GM19351 (cell line): ENCODE measurements around the gene ADTRP.
"Not testable (repeated sequence)": the region's sequence is repeated elsewhere in the genome, so short reads cannot be mapped to it uniquely, and the experiment has no call there.

Source experiments
- ATAC-seq: cut with Tn5 transposase; IDR thresholded peaks from one replicate; pipeline ENCODE4 v1.9.1; 2021; ENCODE audit warnings: mild to moderate bottlenecking, moderate library complexity; ENCODE audit not compliant: unreplicated experiment

The ADTRP gene

DNA sequence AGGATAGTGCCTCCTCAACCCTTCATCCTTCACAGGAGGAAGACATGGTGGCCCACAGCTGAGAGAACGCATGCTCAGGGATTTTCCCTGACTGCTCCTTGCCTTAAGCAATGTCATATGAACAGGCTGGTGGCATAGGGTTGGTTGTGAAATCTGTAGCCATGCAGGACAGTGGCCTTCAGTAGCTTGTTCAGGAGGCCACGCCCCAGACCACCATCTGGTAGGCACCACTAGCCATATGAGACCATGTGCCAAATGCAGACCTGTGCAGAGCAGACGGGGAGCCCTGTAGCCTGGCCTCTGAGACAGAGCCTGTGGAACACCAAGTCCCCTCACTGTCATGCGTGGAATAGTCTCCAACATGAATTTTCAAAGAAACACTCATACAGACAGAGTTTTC is 76.5 kb downstream of the ADTRP start:
- no peak for ATAC-seq

DNA sequence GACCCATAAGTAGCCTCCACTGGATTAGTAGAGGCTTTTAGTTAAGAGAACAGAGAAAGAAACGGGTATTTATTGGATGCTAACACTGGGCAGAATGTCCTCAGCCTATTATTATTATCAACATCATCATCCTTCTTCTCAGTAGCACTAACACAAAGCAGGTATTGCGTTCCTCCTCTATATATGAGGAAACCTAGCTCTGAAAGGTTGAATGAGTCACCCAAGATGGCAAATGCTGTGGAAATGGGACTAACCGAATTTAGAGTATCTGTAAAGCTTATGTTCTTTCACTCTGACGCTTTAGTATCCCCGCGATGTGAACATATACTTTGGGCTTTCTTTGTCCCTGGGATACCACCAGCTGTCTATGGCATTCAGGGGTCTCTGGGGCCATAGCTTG is 77.0 kb downstream of the ADTRP start:
- no peak for ATAC-seq

DNA sequence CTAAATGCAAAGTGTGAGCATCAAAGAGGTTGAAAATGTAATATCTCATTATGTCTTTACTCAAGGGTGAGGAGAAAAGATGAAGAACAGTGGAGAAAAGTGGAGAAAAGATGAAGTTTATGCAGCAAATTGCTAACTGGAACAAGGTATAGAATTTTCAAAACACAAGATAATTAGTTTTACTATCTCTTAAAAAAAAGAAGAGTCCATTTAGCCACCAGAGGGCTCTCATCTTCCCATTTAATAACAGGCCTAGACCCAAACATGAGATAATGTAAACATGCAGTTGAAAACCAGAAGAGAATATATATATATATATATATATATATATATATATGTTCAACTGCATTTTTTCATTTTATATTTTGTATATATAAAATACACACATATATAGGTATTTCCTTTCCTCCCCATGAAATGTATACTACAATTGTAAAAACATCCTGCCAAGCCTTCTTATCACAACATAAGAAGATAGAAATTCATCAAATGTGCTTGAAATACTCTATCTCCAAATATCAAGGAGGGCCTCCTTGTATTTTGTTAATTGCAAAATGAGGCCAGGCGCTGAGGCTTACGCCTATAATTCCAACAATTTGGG is 78.4 kb downstream of the ADTRP start:
- no peak for ATAC-seq

DNA sequence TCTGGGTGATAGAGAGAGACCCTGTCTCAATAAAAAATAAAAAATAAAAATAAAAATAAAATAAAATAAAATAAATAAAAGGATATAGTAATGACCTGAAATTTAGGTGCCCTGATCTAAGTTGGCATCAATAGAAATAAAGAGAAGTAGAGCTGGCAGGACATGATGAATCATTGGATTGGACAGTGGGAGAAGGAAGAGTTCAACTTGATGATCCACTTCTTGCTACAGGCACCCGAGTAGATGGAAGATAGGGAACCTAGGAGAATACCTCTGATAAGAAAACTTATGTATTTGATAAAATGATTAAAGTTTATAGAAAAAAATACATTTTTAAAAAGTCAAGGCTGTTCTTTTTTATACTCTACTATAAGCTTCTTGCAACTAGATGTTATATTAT is 79.0 kb downstream of the ADTRP start:
- no peak for ATAC-seq

DNA sequence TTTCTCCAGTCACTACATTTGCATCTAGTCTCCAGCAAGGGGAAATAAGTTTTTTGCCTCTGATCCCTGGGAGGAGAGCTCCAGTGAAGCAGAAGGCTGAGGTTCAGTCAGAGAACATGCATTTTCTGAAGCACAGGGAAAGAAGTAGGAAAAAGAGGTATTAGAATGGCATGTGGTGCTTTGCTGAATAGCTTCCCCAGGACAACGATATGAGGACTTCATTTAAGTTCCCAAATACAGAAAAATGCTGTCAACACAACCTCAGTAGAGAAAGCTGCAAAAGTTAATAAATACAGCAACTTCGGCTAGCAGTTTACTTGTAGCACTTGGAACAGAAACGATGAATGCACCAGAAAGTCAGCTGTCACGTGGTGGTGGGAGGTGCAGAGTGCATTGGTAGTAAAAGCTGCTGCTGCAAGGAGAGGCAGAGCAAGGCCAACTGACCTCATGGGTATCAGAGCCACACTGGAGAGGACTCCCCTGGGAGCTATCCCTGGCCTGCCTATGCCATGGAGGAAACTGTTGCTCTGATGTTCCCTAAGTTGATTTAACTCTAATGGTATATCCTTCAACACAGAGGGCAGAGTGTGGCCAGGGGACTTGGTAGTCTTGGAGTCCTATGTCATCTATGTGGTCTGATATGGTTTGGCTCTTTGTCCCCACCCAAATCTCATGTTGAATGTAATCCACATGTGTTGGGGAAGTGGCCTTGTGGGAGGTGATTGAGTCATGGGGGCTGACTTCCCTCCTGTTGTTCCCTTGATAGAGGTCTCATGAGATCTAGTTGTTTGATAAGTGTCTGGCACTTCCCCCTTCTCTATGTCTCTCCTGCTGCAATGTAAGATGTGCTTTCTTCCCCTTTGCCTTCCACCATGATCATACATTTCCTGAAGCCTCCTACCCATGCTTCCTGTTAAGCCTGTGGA is 85.9 kb downstream of the ADTRP start:
- ATAC-seq, result no peak

DNA sequence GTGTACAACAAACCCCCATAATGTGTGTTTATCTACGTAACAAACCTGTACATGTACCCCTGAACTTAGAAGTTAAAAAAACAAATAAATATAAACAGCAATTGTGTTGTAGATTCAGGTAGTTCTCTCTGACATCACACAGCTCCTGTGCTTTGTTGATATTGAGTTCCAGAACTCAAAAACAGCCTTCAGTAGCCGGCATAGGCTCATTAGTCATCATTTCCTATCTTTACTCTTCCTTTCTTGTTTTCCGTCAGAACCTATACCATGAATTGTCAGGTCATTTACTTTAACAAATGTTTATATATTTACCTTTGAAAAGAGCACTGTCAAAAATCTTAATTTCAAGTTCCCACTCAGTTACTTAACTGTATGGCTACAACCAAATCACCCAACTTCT is 88.8 kb downstream of the ADTRP start:
- no peak for ATAC-seq

DNA sequence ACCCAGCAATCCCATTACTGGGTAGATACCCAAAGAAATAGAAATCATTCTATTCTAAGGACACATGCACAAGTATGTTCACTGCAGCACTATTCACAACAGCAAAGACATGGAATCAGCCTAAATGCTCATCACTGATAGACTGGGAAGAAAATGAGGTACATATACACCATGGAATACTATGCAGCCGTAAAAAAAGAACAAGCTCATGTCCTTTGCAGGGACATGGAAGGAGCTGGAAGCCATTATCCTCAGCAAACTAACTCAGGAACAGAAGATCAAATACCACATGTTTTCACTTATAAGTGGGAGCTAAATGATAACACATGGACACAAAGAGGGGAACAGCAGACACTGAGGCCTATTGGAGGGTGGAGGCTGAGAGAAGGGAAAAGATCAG is 89.2 kb downstream of the ADTRP start:
- ATAC-seq, result not testable (repeated sequence)

DNA sequence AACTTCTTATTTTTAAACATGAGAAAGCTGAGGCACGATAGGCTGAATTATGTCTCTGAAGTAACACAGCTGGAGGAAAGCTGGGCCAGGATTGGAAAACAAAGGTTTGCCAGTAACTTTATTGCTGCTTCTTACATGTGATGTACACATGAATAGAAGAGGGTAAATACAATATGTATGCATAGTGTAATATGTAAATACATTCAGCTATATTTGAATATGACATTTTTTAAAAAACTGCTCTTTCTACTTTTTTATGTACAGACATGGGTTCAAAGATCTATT is 90.2 kb downstream of the ADTRP start:
- no peak for ATAC-seq

DNA sequence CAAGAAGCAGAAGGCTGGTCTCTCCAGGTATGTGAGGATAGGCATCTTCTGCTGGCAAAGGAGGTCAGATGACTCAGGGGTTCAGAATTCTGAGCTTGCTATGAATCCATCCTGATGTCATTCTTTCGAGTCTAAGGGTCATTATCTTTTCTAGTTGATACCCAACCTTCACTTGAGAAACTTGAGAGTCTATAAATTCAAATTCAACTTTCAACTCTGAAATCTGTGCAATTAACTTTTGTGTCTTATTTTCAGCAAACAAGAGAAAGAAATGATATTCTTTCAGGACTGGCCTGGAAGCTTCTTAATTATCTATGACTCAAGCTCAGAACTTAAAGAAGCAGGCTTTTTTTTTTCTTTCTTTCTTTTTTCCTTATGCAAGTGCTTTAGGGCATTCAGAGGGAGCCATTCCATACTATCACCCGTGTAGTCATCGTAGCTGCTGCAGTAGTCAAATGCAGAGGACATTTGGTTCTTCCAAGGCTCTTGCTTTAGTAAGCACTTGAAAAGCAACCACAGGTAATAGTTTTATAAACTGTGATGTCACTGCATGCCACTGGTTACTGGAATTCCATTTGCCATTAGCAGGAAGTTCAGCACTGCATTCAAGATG is 93.0 kb downstream of the ADTRP start:
- ATAC-seq, result no peak

DNA sequence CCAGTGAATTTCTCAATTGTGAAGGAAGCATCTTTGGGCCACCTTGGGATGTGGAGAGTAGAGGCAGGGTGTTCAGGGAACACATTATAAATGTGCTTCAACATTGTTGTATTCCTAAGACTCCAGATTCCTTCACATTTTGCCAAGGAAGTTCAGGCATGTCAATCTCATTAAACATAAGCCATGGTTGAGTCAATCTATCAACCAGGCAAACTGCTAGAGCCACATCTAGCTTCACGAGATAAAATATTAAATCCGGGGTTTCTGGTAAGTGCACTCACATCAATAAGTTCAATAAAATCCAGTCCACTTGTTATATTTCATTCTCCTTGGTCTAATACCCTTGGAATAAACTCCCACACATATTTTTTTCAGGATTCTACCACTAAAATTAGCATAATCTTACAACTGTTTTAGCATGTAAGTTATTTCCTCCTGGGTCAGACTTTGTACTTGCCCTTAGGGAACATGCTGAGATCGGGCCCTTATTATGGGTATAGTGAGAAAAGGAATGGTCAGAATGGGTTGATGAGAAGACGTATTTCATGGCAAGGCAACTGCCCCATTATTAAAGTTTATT is 93.6 kb downstream of the ADTRP start:
- ATAC-seq, result no peak

DNA sequence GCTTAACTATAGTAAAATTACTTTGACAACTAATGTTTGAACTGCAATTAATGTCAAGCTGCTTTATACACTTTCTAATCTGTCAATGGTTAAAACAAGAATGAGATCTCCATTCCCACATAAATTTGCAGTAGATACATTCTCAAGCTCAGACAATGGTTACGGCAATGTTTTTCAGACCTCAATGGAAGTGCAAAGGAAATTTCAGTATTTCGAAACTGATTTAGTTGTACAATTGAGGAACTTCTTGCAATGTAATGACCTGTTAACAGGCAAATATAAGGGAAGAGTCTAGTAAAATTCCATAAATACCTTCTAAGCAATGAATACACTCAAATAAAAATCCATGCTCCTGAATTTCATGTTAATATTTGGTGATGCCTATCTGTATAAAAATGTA is 94.7 kb downstream of the ADTRP start:
- ATAC-seq, result no peak

DNA sequence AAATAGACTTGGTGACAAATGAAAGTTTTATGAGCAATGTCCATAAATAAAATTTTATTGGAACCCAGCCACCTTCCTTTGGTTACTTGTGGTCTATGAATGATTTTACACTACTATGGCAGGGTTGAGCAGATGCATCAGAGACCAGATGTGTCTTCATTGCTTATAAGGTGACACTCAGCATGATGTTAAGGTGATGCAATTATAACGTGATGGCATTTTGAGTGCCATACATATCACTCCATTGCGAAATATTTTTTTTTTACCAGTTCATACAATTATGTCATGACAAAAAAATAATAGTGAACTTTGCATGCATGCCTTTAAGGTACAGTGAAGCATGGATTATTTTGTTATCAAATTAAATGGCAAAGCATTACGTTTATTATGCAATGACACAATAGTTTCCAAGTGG is 96.0 kb downstream of the ADTRP start:
- no peak for ATAC-seq

DNA sequence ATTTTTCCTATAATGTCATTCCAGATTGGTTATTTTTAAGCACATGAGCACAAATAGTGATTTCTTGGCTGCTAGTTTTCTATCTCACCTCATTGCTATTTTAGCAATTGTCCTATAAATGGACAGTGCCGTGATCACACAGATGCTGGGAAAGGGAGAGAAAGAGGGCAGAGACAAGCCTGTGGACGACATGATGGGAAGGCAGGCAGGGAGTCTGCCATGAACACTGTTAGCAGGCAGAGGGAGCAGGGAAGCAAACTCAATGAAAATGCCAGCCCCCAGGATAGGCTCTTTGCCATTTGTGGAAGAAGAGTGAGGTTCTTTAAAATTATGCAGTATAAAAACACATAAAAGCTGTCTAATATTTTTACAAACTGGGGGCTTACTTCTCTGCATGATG is 96.8 kb downstream of the ADTRP start:
- ATAC-seq, result no peak

DNA sequence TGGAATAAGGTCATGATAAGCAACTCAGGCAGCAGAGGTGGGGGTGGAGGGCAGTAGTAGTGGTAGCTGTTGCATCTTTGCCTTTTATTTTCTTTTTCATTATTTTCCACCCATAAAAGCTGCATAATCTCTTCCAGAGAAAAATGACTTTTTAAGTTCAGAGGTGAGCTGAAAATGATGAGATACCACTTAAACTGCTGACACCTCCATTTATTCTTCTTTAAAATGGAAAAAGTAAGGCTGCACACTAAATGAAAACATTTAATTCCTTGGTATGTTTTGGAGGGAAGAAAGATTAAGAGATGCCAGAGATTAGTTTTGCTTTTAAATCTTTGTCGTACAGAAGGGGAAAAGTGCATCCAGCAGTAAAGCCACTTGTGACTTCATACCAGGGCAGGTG is 97.2 kb downstream of the ADTRP start:
- no peak for ATAC-seq

DNA sequence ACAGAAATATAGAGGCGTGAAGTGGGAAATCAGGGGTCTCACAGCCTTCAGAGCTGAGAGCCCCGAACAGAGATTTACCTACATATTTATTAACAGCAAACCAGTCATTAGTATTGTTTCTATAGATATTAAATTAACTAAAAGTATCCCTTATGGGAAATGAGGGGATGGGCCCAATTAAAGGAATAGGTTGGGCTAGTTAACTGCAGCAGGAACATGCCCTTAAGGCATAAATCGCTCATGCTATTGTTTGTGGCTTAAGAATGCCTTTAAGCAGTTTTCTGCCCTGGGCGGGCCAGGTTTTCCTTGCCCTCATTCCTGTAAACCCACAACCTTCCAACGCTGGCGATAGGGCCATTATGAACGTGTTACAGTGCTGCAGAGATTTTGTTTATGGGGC is 98.1 kb downstream of the ADTRP start:
- not testable (repeated sequence) for ATAC-seq

DNA sequence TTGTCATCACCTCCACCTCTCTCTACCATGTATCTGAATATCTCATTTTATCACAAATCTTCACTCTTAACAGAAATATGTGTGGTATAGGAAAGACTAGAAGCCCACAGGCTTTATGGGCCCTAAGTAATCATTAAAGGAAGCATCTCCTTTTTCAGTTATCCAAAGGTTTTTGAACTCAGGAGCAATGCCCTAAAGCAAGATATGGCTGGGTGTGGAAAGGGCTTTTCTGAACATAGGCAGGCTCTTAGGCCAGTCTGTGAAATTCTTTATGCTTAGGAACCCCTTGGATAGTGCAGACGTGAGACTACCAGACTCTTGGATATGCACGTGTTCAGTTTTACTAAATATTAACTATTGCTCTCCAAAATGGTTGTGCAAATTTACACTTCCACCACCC is 99.5 kb downstream of the ADTRP start:
- no peak for ATAC-seq

DNA sequence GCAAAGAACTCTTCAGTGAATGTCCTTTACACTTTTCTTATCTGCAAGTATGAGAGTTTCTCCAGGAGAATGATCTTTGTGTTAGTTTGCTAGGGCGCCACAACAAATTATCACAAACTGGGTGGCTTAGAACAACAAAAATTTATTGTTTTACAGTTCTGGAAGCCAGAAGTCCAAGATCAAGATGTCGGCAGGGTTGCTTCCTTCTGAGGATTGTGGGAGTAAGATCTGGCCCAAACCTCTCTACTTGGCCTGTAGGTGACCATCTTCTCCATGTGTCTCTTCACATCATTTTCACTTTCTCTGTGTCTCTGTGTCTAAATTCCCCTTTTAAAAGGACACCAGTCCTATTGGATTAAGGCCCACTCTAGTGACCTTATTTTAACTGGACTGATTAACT is 103.0 kb downstream of the ADTRP start:
- ATAC-seq, result no peak

DNA sequence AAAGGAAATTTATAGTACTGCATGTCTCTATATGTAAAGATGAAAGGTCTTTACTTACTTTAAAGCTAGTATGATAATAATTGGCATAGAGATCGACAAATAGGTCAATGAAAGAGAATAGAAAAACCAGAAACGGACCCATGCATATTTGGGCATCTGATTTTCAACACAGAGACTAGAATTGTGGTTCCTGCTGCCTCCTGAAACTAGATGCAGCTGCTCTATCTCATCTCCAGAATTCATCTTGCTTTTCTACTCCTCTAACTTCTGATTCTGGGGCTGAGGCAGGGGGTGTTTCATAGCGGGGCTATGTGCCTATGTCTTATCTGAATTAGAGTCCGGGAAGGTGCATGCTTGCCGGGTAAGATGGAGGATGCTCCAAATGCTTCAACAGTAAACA is 105.9 kb downstream of the ADTRP start:
- ATAC-seq, result no peak

DNA sequence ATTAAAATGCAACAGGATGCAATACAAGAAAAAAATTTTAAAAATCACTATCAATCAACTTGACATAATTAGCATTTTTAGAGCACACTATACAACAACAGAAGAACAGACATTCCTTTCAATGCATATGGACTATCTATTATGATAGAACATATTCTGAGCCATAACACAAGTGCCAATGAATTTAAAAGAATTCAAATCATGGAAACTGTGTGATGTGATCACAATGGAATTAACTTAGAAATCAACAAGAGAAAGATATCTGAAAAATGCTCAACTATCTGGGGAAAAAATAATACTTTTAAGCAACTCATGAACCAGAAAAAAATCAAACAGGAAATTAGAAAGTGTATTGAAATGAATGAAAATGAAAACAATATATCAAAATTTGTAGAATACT is 106.3 kb downstream of the ADTRP start:
- ATAC-seq, result no peak

DNA sequence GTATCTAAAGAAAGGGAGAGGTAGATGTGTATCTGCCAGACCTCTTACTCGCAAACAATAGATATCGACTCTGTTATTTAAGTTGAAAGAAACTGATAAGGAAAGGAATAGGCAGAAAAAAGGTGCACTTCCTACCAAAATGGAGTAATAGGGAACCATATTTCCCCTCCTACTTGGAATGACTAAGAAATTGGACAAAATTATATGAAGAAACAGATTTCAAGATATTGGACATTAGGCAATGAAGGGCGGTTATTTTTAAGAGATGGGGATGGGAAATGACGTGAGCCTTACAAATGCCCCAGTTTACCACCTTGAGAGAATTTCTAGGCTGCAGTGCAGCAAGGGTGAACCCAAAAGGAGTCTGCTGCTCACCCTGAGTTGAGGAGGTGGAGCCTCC is 108.9 kb downstream of the ADTRP start:
- ATAC-seq, result no peak

DNA sequence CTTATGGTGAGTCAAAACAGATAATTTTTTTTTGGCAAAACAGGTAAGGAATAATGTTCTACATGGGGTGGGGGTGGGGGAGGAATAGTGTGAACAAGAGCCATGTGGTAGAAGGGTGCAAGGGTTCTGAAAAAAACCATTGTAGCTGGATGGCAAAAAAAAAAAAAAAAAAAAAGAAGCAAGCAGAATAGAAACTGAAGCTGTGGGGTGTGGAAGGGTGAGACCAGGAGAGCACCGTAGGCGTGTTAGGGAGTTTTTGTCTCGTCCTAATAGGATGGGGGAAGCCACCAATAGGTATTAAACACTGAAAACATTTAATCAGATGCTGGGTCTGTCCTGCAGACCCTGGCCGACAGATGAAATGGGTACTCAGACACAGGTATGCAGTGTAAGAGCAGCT is 110.1 kb downstream of the ADTRP start:
- ATAC-seq, result no peak

DNA sequence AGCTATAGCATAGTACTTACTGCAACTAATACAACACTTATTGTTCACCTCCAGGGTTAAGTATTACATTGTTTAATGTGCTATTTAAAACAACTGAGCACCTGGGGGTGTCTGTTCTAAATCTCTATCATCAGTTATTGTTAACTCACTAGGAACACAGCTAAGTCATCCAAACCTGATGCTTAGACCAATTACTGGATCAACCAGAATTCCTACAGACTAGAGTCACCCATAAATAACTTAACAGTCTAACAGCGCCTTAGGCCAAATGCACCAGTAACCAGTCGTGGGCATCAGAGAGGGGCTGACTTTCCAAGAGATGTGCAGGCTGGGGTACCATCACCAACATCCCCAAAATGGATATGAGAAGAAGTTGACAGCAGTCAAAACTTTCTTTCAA is 110.7 kb downstream of the ADTRP start:
- no peak for ATAC-seq
